ENCODE data around the gene KCNK10. TPM values are rescaled to one million over a fixed set of nuclear protein-coding genes. Genes with fewer than 3 reads are reported as not detected.

The KCNK10 gene
- total and polyA plus RNA-seq, 4 donors: not detected

- DNase-seq (no peak), ATAC-seq (ENCODE audit: low FRiP score) (no peak)
- 75 to 80% methylated on average over 3 of the region's 3 CpGs for WGBS, 2 donors
- Histone ChIP-seq H3K4me1 (ENCODE audit: control insufficient read depth in 1 of 2, insufficient read depth in 2 of 2, low read length in 2 of 2) (no peaks in the 10 kb centered on the region), H3K36me3 (ENCODE audit: control insufficient read depth in 1 of 2, insufficient read depth in 2 of 2, low read length in 1 of 2) (no peaks in the 10 kb centered on the region), H3K27ac (ENCODE audit: low read depth in 1 of 2, low read length in 2 of 2) (no peak overlapping the region), H3K9me3 (ENCODE audit: control insufficient read depth, low read length) (peaks cover 3% of the 10 kb centered on the region), H3K27me3 (ENCODE audit: control insufficient read depth in 1 of 2, insufficient read depth in 2 of 2, low read length in 1 of 2) (no peaks in the 10 kb centered on the region), H3K4me3 (ENCODE audit: low read length in 2 of 2) (no peak overlapping the region)
- intact Hi-C loops (cut with DNase I): no loop called here
Observed at GRCh38 chr14:88232771-88233170, 90.3 kb downstream of the KCNK10 start.

- no peak for ATAC-seq (ENCODE audit: low FRiP score)
- DNase-seq: no peak
- WGBS, 2 donors: 59 to 62% methylated on average over 5 of the region's 5 CpGs
- Histone ChIP-seq H3K4me1 (ENCODE audit: control insufficient read depth in 1 of 2, insufficient read depth in 2 of 2, low read length in 2 of 2) (no peaks in the 10 kb centered on the region), H3K9me3 (ENCODE audit: control insufficient read depth, low read length) (peaks cover 3% of the 10 kb centered on the region), H3K27me3 (ENCODE audit: control insufficient read depth in 1 of 2, insufficient read depth in 2 of 2, low read length in 1 of 2) (no peaks in the 10 kb centered on the region), H3K36me3 (ENCODE audit: control insufficient read depth in 1 of 2, insufficient read depth in 2 of 2, low read length in 1 of 2) (no peaks in the 10 kb centered on the region), H3K4me3 (ENCODE audit: low read length in 2 of 2) (no peak overlapping the region), H3K27ac (ENCODE audit: low read depth in 1 of 2, low read length in 2 of 2) (no peak overlapping the region)
- intact Hi-C loops (cut with DNase I): no loop called here
Observed at GRCh38 chr14:88231603-88232002, 91.5 kb downstream of the KCNK10 start.

GRCh38 chr14:88229428-88229827 lies 93.6 kb downstream of the KCNK10 start:
- H3K27me3 ChIP-seq (ENCODE audit: control insufficient read depth in 1 of 2, insufficient read depth in 2 of 2, low read length in 1 of 2): no peaks in the 10 kb centered on the region
- ATAC-seq (ENCODE audit: low FRiP score) (no peak), DNase-seq (no peak)
- no peak overlapping the region for H3K4me3 ChIP-seq (ENCODE audit: low read length in 2 of 2)
- intact Hi-C loops (cut with DNase I): no loop called here
- no peaks in the 10 kb centered on the region for H3K9me3 ChIP-seq (ENCODE audit: control insufficient read depth, low read length)
- H3K36me3 ChIP-seq (ENCODE audit: control insufficient read depth in 1 of 2, insufficient read depth in 2 of 2, low read length in 1 of 2): no peaks in the 10 kb centered on the region
- H3K4me1 ChIP-seq (ENCODE audit: control insufficient read depth in 1 of 2, insufficient read depth in 2 of 2, low read length in 2 of 2): no peaks in the 10 kb centered on the region
- whole genome bisulfite sequencing, 2 donors: 53 to 54% methylated on average over 1 of the region's 1 CpG
- no peak overlapping the region for H3K27ac ChIP-seq (ENCODE audit: low read depth in 1 of 2, low read length in 2 of 2)

- intact Hi-C loops (cut with DNase I): no loop called here
- Histone ChIP-seq H3K4me3 (ENCODE audit: low read length in 2 of 2) (no peak overlapping the region), H3K36me3 (ENCODE audit: control insufficient read depth in 1 of 2, insufficient read depth in 2 of 2, low read length in 1 of 2) (no peaks in the 10 kb centered on the region), H3K4me1 (ENCODE audit: control insufficient read depth in 1 of 2, insufficient read depth in 2 of 2, low read length in 2 of 2) (no peaks in the 10 kb centered on the region), H3K27me3 (ENCODE audit: control insufficient read depth in 1 of 2, insufficient read depth in 2 of 2, low read length in 1 of 2) (no peaks in the 10 kb centered on the region), H3K27ac (ENCODE audit: low read depth in 1 of 2, low read length in 2 of 2) (no peak overlapping the region), H3K9me3 (ENCODE audit: control insufficient read depth, low read length) (no peaks in the 10 kb centered on the region)
- WGBS, 2 donors: 58 to 72% methylated on average over 3 of the region's 3 CpGs
- ATAC-seq (ENCODE audit: low FRiP score): no peak
- DNase-seq: no peak
Observed at GRCh38 chr14:88228522-88229236, 94.4 kb downstream of the KCNK10 start.

GRCh38 chr14:88227693-88228092 lies 95.4 kb downstream of the KCNK10 start:
- intact Hi-C loops (cut with DNase I): no loop called here
- Histone ChIP-seq H3K27ac (ENCODE audit: low read depth in 1 of 2, low read length in 2 of 2) (no peak overlapping the region), H3K4me1 (ENCODE audit: control insufficient read depth in 1 of 2, insufficient read depth in 2 of 2, low read length in 2 of 2) (no peaks in the 10 kb centered on the region), H3K27me3 (ENCODE audit: control insufficient read depth in 1 of 2, insufficient read depth in 2 of 2, low read length in 1 of 2) (no peaks in the 10 kb centered on the region), H3K9me3 (ENCODE audit: control insufficient read depth, low read length) (peaks cover 3% of the 10 kb centered on the region), H3K4me3 (ENCODE audit: low read length in 2 of 2) (no peak overlapping the region), H3K36me3 (ENCODE audit: control insufficient read depth in 1 of 2, insufficient read depth in 2 of 2, low read length in 1 of 2) (no peaks in the 10 kb centered on the region)
- no peak for DNase-seq
- WGBS, 2 donors: 80 to 87% methylated on average over 4 of the region's 4 CpGs
- no peak for ATAC-seq (ENCODE audit: low FRiP score)

- no peak overlapping the region for H3K27ac ChIP-seq (ENCODE audit: low read depth in 1 of 2, low read length in 2 of 2)
- WGBS, 2 donors: 37 to 47% methylated on average over 3 of the region's 3 CpGs
- intact Hi-C loops (cut with DNase I): no loop called here
- no peaks in the 10 kb centered on the region for H3K4me1 ChIP-seq (ENCODE audit: control insufficient read depth in 1 of 2, insufficient read depth in 2 of 2, low read length in 2 of 2)
- H3K36me3 ChIP-seq (ENCODE audit: control insufficient read depth in 1 of 2, insufficient read depth in 2 of 2, low read length in 1 of 2): no peaks in the 10 kb centered on the region
- no peak overlapping the region for H3K4me3 ChIP-seq (ENCODE audit: low read length in 2 of 2)
- peaks cover 5% of the 10 kb centered on the region for H3K9me3 ChIP-seq (ENCODE audit: control insufficient read depth, low read length)
- DNase-seq: no peak
- ATAC-seq (ENCODE audit: low FRiP score): no peak
- no peaks in the 10 kb centered on the region for H3K27me3 ChIP-seq (ENCODE audit: control insufficient read depth in 1 of 2, insufficient read depth in 2 of 2, low read length in 1 of 2)
Observed at GRCh38 chr14:88225721-88226120, 97.3 kb downstream of the KCNK10 start.

GRCh38 chr14:88218119-88218915 lies 104.8 kb downstream of the KCNK10 start:
- no peaks in the 10 kb centered on the region for H3K27me3 ChIP-seq (ENCODE audit: control insufficient read depth in 1 of 2, insufficient read depth in 2 of 2, low read length in 1 of 2)
- intact Hi-C loops (cut with DNase I): no loop called here
- H3K27ac ChIP-seq (ENCODE audit: low read depth in 1 of 2, low read length in 2 of 2): no peak overlapping the region
- DNase-seq: no peak
- peaks cover 4% of the 10 kb centered on the region for H3K9me3 ChIP-seq (ENCODE audit: control insufficient read depth, low read length)
- H3K36me3 ChIP-seq (ENCODE audit: control insufficient read depth in 1 of 2, insufficient read depth in 2 of 2, low read length in 1 of 2): no peaks in the 10 kb centered on the region
- 43 to 47% methylated on average over 9 of the region's 9 CpGs for WGBS, 2 donors
- no peaks in the 10 kb centered on the region for H3K4me1 ChIP-seq (ENCODE audit: control insufficient read depth in 1 of 2, insufficient read depth in 2 of 2, low read length in 2 of 2)
- no peak overlapping the region for H3K4me3 ChIP-seq (ENCODE audit: low read length in 2 of 2)
- no peak for ATAC-seq (ENCODE audit: low FRiP score)

- Histone ChIP-seq H3K4me1 (ENCODE audit: control insufficient read depth in 1 of 2, insufficient read depth in 2 of 2, low read length in 2 of 2) (no peaks in the 10 kb centered on the region), H3K36me3 (ENCODE audit: control insufficient read depth in 1 of 2, insufficient read depth in 2 of 2, low read length in 1 of 2) (no peaks in the 10 kb centered on the region), H3K4me3 (ENCODE audit: low read length in 2 of 2) (no peak overlapping the region), H3K9me3 (ENCODE audit: control insufficient read depth, low read length) (no peaks in the 10 kb centered on the region), H3K27ac (ENCODE audit: low read depth in 1 of 2, low read length in 2 of 2) (no peak overlapping the region), H3K27me3 (ENCODE audit: control insufficient read depth in 1 of 2, insufficient read depth in 2 of 2, low read length in 1 of 2) (no peaks in the 10 kb centered on the region)
- DNase-seq (no peak), ATAC-seq (ENCODE audit: low FRiP score) (no peak)
- intact Hi-C loops (cut with DNase I): no loop called here
Observed at GRCh38 chr14:88212691-88213090, 110.4 kb downstream of the KCNK10 start.

- H3K9me3 ChIP-seq (ENCODE audit: control insufficient read depth, low read length): no peaks in the 10 kb centered on the region
- no peaks in the 10 kb centered on the region for H3K36me3 ChIP-seq (ENCODE audit: control insufficient read depth in 1 of 2, insufficient read depth in 2 of 2, low read length in 1 of 2)
- H3K27me3 ChIP-seq (ENCODE audit: control insufficient read depth in 1 of 2, insufficient read depth in 2 of 2, low read length in 1 of 2): no peaks in the 10 kb centered on the region
- intact Hi-C loops (cut with DNase I): no loop called here
- no peaks in the 10 kb centered on the region for H3K4me1 ChIP-seq (ENCODE audit: control insufficient read depth in 1 of 2, insufficient read depth in 2 of 2, low read length in 2 of 2)
- DNase-seq (no peak), ATAC-seq (ENCODE audit: low FRiP score) (no peak)
- 59 to 64% methylated on average over 8 of the region's 8 CpGs for WGBS, 2 donors
- no peak overlapping the region for H3K27ac ChIP-seq (ENCODE audit: low read depth in 1 of 2, low read length in 2 of 2)
- no peak overlapping the region for H3K4me3 ChIP-seq (ENCODE audit: low read length in 2 of 2)
Observed at GRCh38 chr14:88210426-88210825, 112.6 kb downstream of the KCNK10 start.

Measured in aorta (tissue), 5 donors.